CD4-positive, alpha-beta T cell (primary cell): ENCODE data around the gene MCF2L2. TPM values are rescaled to one million over a fixed set of nuclear protein-coding genes. Genes with fewer than 3 reads are reported as not detected.

Experiments used
- ATAC-seq: fragments of 200-7000 bp; cut with Tn5 transposase; one replicate; pipeline ENCODE4 v1.10.0; 2022; ENCODE audit warnings: mild to moderate bottlenecking; ENCODE audit not compliant: poor library complexity
- CTCF ChIA-PET: fragments of 350-600 bp; sonication (Branson Sonifier 250); formaldehyde crosslinking; loops from one replicate; lab custom pipeline; 2021; ENCODE audit warnings: antibody characterized with exemption, inconsistent platforms; lab: Charles Lee
- POLR2A ChIA-PET: fragments of 350-600 bp; sonication (Branson Sonifier 250); formaldehyde crosslinking; loops from one replicate; lab custom pipeline; 2021; ENCODE audit warnings: antibody characterized with exemption, inconsistent platforms; lab: Charles Lee
- DNase-seq, 14 experiments: peaks; one replicate each; pipeline ENCODE4 v3.0.0-alpha.2; 2013 to 2020; ENCODE audit warnings: mixed read lengths in 2 of 14
- H3K27ac ChIP-seq, 2 donors: one replicate each; pipeline versions ENCODE4 v1.5.1 to v1.7.0; 2013; ENCODE audit warnings: low read length in 2 of 2, low read depth in 1 of 2, mild to moderate bottlenecking in 1 of 2
- H3K27me3 ChIP-seq, 2 experiments: 1 replicate in 1 of 2; 2 replicates in 1 of 2; pipeline versions ENCODE4 v1.6.1 to v1.7.0; 2013; ENCODE audit warnings: low read length in 2 of 2, control low read depth in 1 of 2, mild to moderate bottlenecking in 1 of 2, moderate library complexity in 1 of 2; ENCODE audit not compliant: insufficient read depth in 2 of 2, control insufficient read depth in 1 of 2
- H3K36me3 ChIP-seq: one replicate; pipeline ENCODE4 v1.6.1; 2013; ENCODE audit warnings: low read length, control low read depth; ENCODE audit not compliant: insufficient read depth
- H3K4me1 ChIP-seq: one replicate; pipeline ENCODE4 v1.6.1; 2013; ENCODE audit warnings: low read length, control low read depth; ENCODE audit not compliant: insufficient read depth
- H3K4me3 ChIP-seq: one replicate; pipeline ENCODE4 v1.5.1; 2013; ENCODE audit warnings: mild to moderate bottlenecking, low read length, moderate library complexity
- H3K9me3 ChIP-seq, 2 experiments: 1 replicate in 1 of 2; 2 replicates in 1 of 2; pipeline versions ENCODE4 v1.6.1 to v1.7.0; 2013; ENCODE audit warnings: low read length in 2 of 2, mild to moderate bottlenecking in 2 of 2, control low read depth in 1 of 2, moderate library complexity in 1 of 2; ENCODE audit not compliant: control insufficient read depth in 1 of 2, insufficient read depth in 1 of 2
- H3K27ac Mint-ChIP-seq: one replicate; pipeline ENCODE4 v1.8.0; 2020; ENCODE audit warnings: mixed read lengths
- H3K27me3 Mint-ChIP-seq: one replicate; pipeline ENCODE4 v1.8.0; 2021; ENCODE audit warnings: mixed read lengths
- H3K36me3 Mint-ChIP-seq: one replicate; pipeline ENCODE4 v1.8.0; 2021; ENCODE audit warnings: low read depth, mixed read lengths
- H3K4me1 Mint-ChIP-seq: one replicate; pipeline ENCODE4 v1.8.0; 2021; ENCODE audit warnings: low read depth, mixed read lengths
- H3K4me3 Mint-ChIP-seq: one replicate; pipeline ENCODE4 v1.8.0; 2020; ENCODE audit warnings: mild to moderate bottlenecking, mixed read lengths
- H3K9me3 Mint-ChIP-seq: one replicate; pipeline ENCODE4 v1.8.0; 2020; ENCODE audit warnings: mixed read lengths
- CTCF ChIP-seq: fragments of 200-600 bp; IDR thresholded peaks from one replicate; pipeline ENCODE4 v1.8.0; 2022; ENCODE audit warnings: antibody characterized with exemption, mild to moderate bottlenecking
- intact Hi-C, 2 experiments: fragments of 100-400 bp; cut with DNase I in 1 of 2; cut with micrococcal nuclease in 1 of 2; formaldehyde crosslinking; loops; one replicate each; pipeline versions ENCODE4 v1.15.1 to v1.9.0; 2023 to 2025; cut with DNase I, micrococcal nuclease
- total RNA-seq, 174 experiments: library from RNA in 2 of 174; stranded (reverse) in 2 of 174; gene quantifications; one replicate each; pipeline ENCODE4 v1.2.3 and lab custom pipeline; 2021 to 2026

The MCF2L2 gene
- total RNA-seq, 2 experiments from 2014 or later, result 3.8 to 4.1 TPM

GRCh38 chr3:183317886-183318865, 110.2 kb downstream of the MCF2L2 start:
- Mint-ChIP-seq H3K9me3 (no peaks in the 10 kb centered on the region), H3K4me1 (peaks cover 11% of the 10 kb centered on the region), H3K27ac (no peak overlapping the region), H3K27me3 (no peaks in the 10 kb centered on the region), H3K4me3 (no peak overlapping the region), H3K36me3 (no peaks in the 10 kb centered on the region)
- no peak for TF ChIP-seq CTCF
- CTCF ChIA-PET, result no interaction called here
- DNase-seq, result no peak
- peaks cover 8% of the 10 kb centered on the region for H3K36me3 ChIP-seq
- POLR2A ChIA-PET, result no interaction called here
- intact Hi-C loops, result no loop called here
- no peaks in the 10 kb centered on the region for H3K27me3 ChIP-seq
- no peaks in the 10 kb centered on the region for H3K9me3 ChIP-seq
- H3K4me1 ChIP-seq, result no peaks in the 10 kb centered on the region
- no peak overlapping the region for H3K27ac ChIP-seq
- no peak overlapping the region for H3K4me3 ChIP-seq
- ATAC-seq, result no peak

GRCh38 chr3:183317271-183317670, 111.1 kb downstream of the MCF2L2 start:
- intact Hi-C loops, result no loop called here
- Histone ChIP-seq H3K27ac (no peak overlapping the region), H3K9me3 (no peaks in the 10 kb centered on the region), H3K4me1 (no peaks in the 10 kb centered on the region), H3K27me3 (no peaks in the 10 kb centered on the region), H3K36me3 (peaks cover 8% of the 10 kb centered on the region), H3K4me3 (no peak overlapping the region)
- Mint-ChIP-seq H3K9me3 (no peaks in the 10 kb centered on the region), H3K36me3 (no peaks in the 10 kb centered on the region), H3K27ac (no peak overlapping the region), H3K4me1 (peaks cover 11% of the 10 kb centered on the region), H3K27me3 (no peaks in the 10 kb centered on the region), H3K4me3 (no peak overlapping the region)
- CTCF ChIA-PET, result no interaction called here
- no peak for TF ChIP-seq CTCF
- POLR2A ChIA-PET, result no interaction called here
- no peak for DNase-seq
- ATAC-seq, result no peak

- intact Hi-C loops, result no loop called here
- no peaks in the 10 kb centered on the region for H3K9me3 ChIP-seq
- no peak for ATAC-seq
- no peak overlapping the region for H3K27ac ChIP-seq
- H3K27ac Mint-ChIP-seq, result no peak overlapping the region
- ChIA-PET POLR2A (no interaction called here), CTCF (no interaction called here)
- no peaks in the 10 kb centered on the region for H3K4me1 ChIP-seq
- H3K36me3 Mint-ChIP-seq, result no peaks in the 10 kb centered on the region
- no peaks in the 10 kb centered on the region for H3K27me3 ChIP-seq
- no peak for TF ChIP-seq CTCF
- H3K4me3 Mint-ChIP-seq, result no peak overlapping the region
- H3K9me3 Mint-ChIP-seq, result no peaks in the 10 kb centered on the region
- DNase-seq, result no peak
- peaks cover 11% of the 10 kb centered on the region for H3K4me1 Mint-ChIP-seq
- no peak overlapping the region for H3K4me3 ChIP-seq
- no peaks in the 10 kb centered on the region for H3K27me3 Mint-ChIP-seq
- H3K36me3 ChIP-seq, result peaks cover 12% of the 10 kb centered on the region
Observed at GRCh38 chr3:183315739-183316138, 112.7 kb downstream of the MCF2L2 start.
